HG02885 (cell line): ENCODE data around the gene ATP1B4.
"Not testable (repeated sequence)": the region's sequence is repeated elsewhere in the genome, so short reads cannot be mapped to it uniquely, and the experiment has no call there.

ENCODE experiments used
- ATAC-seq: cut with Tn5 transposase; IDR thresholded peaks from one replicate; pipeline ENCODE4 v1.9.1; 2021; ENCODE audit warnings: mild to moderate bottlenecking; ENCODE audit not compliant: unreplicated experiment, poor library complexity

ATP1B4 gene

DNA sequence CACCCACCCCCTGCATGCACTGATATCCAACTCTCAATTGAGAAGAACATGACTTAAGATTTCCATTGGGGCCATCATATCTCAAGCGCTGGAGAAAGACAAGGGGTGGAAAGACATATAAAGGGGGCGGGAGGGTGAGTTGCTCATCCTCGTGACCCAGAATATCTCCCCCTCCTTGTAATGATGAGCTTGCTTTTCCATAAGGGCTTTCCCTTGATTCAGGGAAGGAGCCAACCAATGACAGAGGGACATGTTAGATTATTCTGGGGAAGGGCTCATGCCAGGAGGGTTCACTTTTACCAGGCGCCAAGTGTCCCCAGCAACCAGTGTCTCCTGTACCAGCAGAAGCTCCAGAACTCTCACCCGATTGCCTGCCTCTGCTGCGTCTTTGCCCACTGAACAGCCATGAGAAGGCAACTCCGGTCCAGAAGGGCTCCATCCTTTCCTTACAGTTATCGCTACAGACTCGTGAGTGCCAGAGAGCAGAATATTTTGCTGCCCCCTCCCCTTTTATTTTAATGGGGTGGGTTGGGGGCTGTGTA, at the start of gene ATP1B4:
Gene ATP1B4, plus strand, starts transcription at position 326 of the 542 bp plus-strand sequence. Its CDS starts 80 bp downstream, at position 406.
- ATAC-seq, result no peak

DNA sequence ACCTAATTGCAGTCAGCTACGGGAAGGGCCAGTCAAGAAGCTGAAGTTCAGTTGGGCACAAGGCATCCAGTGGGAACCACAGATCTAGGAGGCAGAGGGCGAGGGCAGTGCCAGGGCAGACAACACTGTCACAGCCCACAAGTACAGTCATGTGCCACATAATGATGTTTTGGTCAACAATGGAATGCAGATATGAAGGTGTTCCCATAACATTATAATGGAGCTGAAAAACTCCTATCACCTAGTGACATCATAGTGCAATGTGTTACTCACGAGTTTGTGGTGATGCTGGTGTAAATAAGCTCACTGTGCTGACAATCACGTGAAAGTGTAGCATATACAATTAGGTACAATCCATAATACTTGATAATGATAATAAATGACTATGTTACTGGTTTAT, 46.1 kb upstream of the ATP1B4 start:
- ATAC-seq, result no peak

DNA sequence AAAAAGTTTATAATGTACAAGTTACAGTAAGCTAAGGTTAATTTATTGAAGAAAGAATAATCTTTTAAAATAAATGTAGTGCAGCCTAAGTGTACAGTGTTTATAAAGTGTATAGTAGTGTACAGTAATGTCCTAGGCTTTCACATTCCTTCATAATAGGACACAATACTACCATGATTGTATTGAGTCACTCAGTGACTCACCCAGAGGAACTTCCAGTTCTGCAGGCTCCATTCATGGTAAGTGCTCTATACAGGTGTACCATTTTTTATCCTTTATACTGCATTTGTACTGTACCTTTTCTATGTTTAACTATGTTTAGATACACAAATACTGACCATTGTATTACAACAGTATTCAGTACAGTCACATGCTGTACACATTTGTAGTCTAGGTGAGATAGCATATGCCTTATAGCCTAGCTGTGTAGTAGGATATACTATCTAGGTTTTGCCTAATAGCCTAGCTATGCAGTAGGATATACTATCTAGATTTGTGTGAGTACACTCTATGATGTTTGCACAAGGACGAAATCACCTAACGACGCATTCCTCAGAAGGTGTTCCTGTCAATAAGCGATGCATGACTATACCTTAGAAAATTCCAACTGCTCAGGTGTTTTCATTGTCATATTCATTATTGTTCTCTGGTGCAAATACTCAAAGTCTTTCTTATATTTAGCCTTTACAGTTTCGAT, 45.2 kb upstream of the ATP1B4 start:
- no peak for ATAC-seq

DNA sequence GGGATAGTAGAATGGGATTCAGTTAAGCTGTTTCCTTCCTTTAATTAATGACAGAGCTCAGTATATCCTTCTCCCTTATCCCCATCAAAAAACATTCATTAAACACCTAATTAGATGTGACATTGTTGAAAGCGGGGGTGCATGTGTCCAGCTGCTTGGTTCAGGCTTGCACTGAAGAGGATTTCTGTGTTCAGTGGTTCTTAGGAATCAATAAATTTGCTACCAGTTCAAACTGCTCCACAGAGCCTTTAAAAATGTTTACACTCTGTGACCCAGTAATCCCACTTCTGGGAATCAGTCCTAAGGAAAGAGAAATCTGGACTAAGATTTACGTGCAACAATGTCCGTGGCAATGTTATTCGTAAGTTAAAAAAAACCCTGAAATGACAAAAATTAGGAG, 43.5 kb upstream of the ATP1B4 start:
- ATAC-seq, result no peak

GRCh38 chrX:120321520-120322281, 40.2 kb upstream of the ATP1B4 start:
- no peak for ATAC-seq

GRCh38 chrX:120331116-120331515, 30.8 kb upstream of the ATP1B4 start:
- no peak for ATAC-seq

DNA sequence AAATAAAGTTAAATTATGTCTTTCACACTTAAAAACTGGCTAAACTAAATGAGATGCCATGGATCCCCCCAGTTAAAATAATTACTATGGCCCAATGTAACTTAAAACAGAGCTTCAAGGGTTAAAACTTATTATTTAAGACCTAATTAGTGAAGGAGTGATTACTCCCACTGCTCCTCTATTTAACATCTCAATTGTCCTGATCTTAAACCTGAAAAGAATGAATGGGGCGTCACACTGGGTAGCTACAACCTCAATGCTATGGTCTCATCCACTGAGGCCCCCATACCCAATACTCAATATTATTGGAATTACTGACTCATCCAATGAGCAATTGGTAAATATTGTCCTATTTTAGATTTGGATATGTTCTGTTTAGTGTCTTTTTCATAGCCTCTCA, 29.5 kb upstream of the ATP1B4 start:
- no peak for ATAC-seq

GRCh38 chrX:120334151-120334550, 27.7 kb upstream of the ATP1B4 start:
- no peak for ATAC-seq

DNA sequence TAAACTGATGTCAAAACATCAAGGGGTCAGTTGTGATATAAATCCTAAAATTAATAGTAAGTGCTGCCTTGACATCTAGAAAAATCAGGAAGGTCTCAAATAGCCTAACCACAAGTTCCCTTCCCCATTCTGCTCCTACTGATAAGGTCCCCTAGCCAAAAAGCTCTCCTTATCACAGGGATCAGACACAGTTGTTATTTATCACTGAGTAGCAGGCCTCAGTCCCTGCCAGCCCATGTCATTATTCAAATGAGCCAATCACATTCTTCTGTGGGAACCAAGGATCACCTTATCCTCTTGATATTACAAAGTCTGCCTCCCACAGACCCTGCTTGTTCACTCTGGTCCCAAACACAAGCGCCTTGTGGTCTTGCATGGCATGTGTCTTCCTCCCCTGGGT, 27.3 kb upstream of the ATP1B4 start:
- no peak for ATAC-seq

GRCh38 chrX:120335289-120335688, 26.6 kb upstream of the ATP1B4 start:
- no peak for ATAC-seq

DNA sequence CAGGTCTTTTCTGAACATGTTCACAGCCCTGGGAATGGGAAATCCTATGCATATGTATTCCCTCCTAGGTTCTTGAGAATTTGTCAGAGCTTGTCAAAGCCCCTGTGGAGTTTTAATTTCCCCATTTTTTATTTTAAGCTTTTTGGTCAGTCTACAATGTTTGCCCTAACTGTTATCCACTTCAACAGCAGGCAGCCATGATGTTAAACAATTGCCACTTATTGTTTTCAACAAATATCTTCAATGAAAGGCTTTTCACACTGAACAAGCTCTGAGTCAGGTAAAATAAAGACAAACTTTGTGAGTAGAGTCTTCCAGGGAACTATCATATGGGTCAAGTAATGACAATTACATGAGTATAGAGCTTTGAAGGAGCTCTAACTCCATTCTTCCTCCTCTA, 25.0 kb upstream of the ATP1B4 start:
- no peak for ATAC-seq

GRCh38 chrX:120344566-120344965, 17.3 kb upstream of the ATP1B4 start:
- not testable (repeated sequence) for ATAC-seq

DNA sequence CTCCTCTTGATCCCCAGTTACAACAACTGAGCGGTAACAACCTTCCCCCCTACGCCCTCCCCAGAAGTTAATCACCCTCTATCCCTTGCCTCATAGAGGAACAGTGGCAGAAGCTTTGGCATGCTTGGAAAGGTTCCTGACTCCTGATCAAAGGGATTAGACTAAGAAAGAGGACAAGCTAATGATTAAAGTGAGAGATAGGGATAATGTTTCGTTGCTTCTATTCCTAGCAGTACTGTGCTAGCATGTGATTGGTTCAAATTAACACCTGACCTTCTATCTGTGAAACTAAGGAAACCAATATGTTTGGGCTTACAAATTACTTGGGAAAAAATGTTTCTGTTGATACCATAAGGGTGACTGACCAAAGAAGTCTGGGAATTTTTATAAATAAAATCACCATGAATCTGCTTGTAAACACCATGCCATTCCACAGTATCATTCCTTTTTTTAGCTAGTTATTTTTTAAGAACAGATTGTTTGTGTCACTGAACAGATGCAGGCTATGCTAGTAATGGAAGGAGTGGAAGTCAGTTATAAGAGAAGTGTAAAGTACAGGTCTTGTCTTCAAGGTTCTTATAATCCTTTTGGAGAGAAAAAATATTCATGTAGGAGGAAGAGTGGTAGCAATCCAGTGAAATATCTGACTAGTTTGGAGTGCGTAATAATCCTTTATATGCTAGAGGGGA, 11.3 kb upstream of the ATP1B4 start:
- ATAC-seq, result no peak

DNA sequence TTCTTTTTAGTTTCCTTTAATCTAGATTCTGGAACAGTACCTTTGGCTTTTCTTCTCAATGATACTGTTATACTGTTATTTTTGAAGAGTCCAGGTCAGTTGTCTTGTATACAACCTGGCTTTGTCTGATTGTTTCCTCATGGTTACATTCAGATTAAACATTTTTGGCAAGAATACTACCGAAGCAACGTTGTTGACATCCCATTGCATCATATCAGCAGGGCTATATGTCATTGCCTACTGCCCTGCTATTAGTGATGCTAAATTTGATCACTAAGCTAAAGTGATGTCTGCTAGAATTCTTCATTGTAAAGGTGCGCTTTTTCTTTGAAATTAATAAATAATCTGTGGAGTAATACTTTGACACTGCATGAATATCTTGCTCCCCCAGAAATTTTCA, 5.8 kb upstream of the ATP1B4 start:
- ATAC-seq, result no peak

- no peak for ATAC-seq
Measured at GRCh38 chrX:120357186-120357585, 4.7 kb upstream of the ATP1B4 start.

GRCh38 chrX:120358737-120359456, 3.0 kb upstream of the ATP1B4 start:
- ATAC-seq, result no peak

DNA sequence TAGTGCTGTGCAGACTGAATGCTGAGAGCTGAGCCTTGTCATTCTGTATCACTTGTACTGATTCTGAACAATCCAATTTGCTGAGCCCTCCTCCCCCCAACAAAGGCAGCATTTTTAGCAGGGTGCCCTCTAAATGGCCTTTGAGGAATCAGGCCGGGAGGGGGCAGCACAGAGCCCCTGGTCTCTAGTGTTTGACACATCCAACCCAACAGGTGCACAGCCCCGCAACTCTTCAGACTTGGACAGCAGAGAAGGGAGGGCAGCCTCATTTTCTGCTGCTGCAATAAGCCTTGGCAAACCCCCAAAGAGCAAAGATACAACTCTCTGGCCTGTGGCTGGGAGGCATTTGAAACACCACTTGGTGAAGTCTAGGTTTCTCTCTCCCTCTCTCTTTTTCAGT, 3.4 kb downstream of the ATP1B4 start:
- peak; percentile 87 for ATAC-seq

GRCh38 chrX:120365968-120366367, 4.1 kb downstream of the ATP1B4 start:
- ATAC-seq, result no peak

- no peak for ATAC-seq
Measured at GRCh38 chrX:120366794-120367193, 4.9 kb downstream of the ATP1B4 start.

- no peak for ATAC-seq
Measured at GRCh38 chrX:120367402-120368109, 5.7 kb downstream of the ATP1B4 start.
